Osteoblast (primary cell): ENCODE data around the gene ZNF398. TPM values are rescaled to one million over a fixed set of nuclear protein-coding genes. Genes with fewer than 3 reads are reported as not detected.
A peak's percentile ranks its signal among the peaks of the same experiment; 100 is the strongest.
"Not testable (repeated sequence)": the region's sequence is repeated elsewhere in the genome, so short reads cannot be mapped to it uniquely, and the experiment has no call there.

Experiments
- DNase-seq: peaks from one replicate; pipeline ENCODE4 v3.0.0; 2011; ENCODE audit warnings: low spot score, mixed read lengths; ENCODE audit not compliant: insufficient read length; ENCODE audit errors: missing footprints
- H2AFZ ChIP-seq: 2 replicates; pipeline ENCODE4 v1.6.0; 2011; ENCODE audit warnings: mild to moderate bottlenecking, low read length
- H3K27ac ChIP-seq: 2 replicates; pipeline ENCODE4 v1.5.1; 2011; ENCODE audit warnings: mild to moderate bottlenecking, low read depth, low read length, moderate library complexity
- H3K27me3 ChIP-seq: 2 replicates; pipeline ENCODE4 v1.6.0; 2012; ENCODE audit warnings: mild to moderate bottlenecking, control low read depth, inconsistent platforms, low read length, moderate library complexity; ENCODE audit not compliant: insufficient read depth
- H3K36me3 ChIP-seq: 2 replicates; pipeline ENCODE4 v1.5.1; 2011; ENCODE audit warnings: mild to moderate bottlenecking, low read length, control low read depth, moderate library complexity; ENCODE audit not compliant: insufficient read depth
- H3K4me1 ChIP-seq: 2 replicates; pipeline ENCODE4 v1.5.1; 2011; ENCODE audit warnings: mild to moderate bottlenecking, low read length, control low read depth, moderate library complexity; ENCODE audit not compliant: insufficient read depth
- H3K4me2 ChIP-seq: 2 replicates; pipeline ENCODE4 v1.6.0; 2011; ENCODE audit warnings: mild to moderate bottlenecking, low read length; ENCODE audit not compliant: insufficient read depth
- H3K4me3 ChIP-seq: fragments of 200-600 bp; sonication (generic); 3 replicates; pipeline ENCODE4 v1.5.1; 2012; ENCODE audit warnings: mild to moderate bottlenecking, low read length, inconsistent platforms; ENCODE audit not compliant: insufficient read depth
- H3K79me2 ChIP-seq: 2 replicates; pipeline ENCODE4 v1.6.0; 2012; ENCODE audit warnings: mild to moderate bottlenecking, low read length, control low read depth, inconsistent platforms; ENCODE audit not compliant: insufficient read depth
- H3K9me3 ChIP-seq: 2 replicates; pipeline ENCODE4 v1.5.1; 2011; ENCODE audit warnings: low read depth, low read length, control low read depth
- H4K20me1 ChIP-seq: 2 replicates; pipeline ENCODE4 v1.6.0; 2012; ENCODE audit warnings: mild to moderate bottlenecking, low read length, control low read depth; ENCODE audit not compliant: insufficient read depth
- total RNA-seq: library from RNA; depleted of rRNA; stranded (reverse); fragments of >200 nt; gene quantifications from 2 replicates; pipeline ENCODE4 v1.2.3, GENCODE V29; 2012
- TF ChIP-seq, protein P1 (sequence below): IDR thresholded peaks from 2 replicates; pipeline ENCODE4 v1.5.1; 2011; ENCODE audit warnings: mild to moderate bottlenecking, low read depth, low read length, moderate library complexity; ENCODE audit errors: extremely low read depth

The ZNF398 gene
- total RNA-seq, 1 donor = 15.9 TPM

DNA sequence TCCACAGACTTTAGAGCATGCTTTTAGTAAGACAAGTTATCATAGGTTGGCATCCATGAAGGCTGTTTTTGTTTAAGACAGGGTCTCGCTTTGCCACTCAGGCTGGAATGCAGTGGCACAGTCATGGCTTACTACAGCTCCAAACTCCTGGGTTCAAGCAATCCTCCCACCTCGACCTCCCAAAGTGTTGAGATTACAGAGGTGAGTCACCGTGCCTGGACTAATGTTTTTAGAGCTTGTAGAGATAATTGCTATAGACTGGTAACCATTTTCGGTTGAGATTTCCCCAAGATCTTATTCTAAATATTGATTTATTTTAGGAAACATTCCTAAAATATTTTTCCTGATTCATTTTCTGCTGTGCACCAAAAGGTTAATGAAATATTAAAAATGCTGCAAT is 5.4 kb upstream of the ZNF398 start:
- Histone ChIP-seq H3K9me3 (no peaks in the 10 kb centered on the region), H3K27me3 (no peaks in the 10 kb centered on the region), H3K4me2 (no peak overlapping the region), H2AFZ (no peak overlapping the region), H3K4me3 (no peak overlapping the region), H3K36me3 (no peaks in the 10 kb centered on the region), H4K20me1 (no peaks in the 10 kb centered on the region), H3K27ac (no peak overlapping the region), H3K79me2 (peaks cover under 1% of the 10 kb centered on the region), H3K4me1 (peaks cover 13% of the 10 kb centered on the region)
- DNase-seq = no peak
- TF ChIP-seq, protein P1, sequence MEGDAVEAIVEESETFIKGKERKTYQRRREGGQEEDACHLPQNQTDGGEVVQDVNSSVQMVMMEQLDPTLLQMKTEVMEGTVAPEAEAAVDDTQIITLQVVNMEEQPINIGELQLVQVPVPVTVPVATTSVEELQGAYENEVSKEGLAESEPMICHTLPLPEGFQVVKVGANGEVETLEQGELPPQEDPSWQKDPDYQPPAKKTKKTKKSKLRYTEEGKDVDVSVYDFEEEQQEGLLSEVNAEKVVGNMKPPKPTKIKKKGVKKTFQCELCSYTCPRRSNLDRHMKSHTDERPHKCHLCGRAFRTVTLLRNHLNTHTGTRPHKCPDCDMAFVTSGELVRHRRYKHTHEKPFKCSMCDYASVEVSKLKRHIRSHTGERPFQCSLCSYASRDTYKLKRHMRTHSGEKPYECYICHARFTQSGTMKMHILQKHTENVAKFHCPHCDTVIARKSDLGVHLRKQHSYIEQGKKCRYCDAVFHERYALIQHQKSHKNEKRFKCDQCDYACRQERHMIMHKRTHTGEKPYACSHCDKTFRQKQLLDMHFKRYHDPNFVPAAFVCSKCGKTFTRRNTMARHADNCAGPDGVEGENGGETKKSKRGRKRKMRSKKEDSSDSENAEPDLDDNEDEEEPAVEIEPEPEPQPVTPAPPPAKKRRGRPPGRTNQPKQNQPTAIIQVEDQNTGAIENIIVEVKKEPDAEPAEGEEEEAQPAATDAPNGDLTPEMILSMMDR = no peak

- peaks cover 17% of the 10 kb centered on the region for H3K4me1 ChIP-seq
- H3K27me3 ChIP-seq, H4K20me1 ChIP-seq, DNase-seq, H3K4me3 ChIP-seq, H3K9me3 ChIP-seq, H2AFZ ChIP-seq, H3K27ac ChIP-seq, H3K36me3 ChIP-seq: not testable (repeated sequence)
- peak overlapping the region; percentile 23 for H3K4me2 ChIP-seq
- H3K79me2 ChIP-seq = peaks cover 23% of the 10 kb centered on the region
Observed at GRCh38 chr7:149144436-149144922, 2.8 kb upstream of the ZNF398 start.

- Histone ChIP-seq H3K79me2 (peaks cover 30% of the 10 kb centered on the region), H3K9me3 (no peaks in the 10 kb centered on the region), H3K4me1 (peaks cover 17% of the 10 kb centered on the region), H3K27me3 (no peaks in the 10 kb centered on the region), H2AFZ (no peak overlapping the region), H3K4me2 (peak overlapping the region; percentile 23), H3K27ac (no peak overlapping the region), H3K4me3 (no peak overlapping the region), H3K36me3 (no peaks in the 10 kb centered on the region), H4K20me1 (peaks cover 12% of the 10 kb centered on the region)
- DNase-seq = no peak
- TF ChIP-seq, protein P1 = no peak
Observed at GRCh38 chr7:149145031-149145845, 2.0 kb upstream of the ZNF398 start.

DNA sequence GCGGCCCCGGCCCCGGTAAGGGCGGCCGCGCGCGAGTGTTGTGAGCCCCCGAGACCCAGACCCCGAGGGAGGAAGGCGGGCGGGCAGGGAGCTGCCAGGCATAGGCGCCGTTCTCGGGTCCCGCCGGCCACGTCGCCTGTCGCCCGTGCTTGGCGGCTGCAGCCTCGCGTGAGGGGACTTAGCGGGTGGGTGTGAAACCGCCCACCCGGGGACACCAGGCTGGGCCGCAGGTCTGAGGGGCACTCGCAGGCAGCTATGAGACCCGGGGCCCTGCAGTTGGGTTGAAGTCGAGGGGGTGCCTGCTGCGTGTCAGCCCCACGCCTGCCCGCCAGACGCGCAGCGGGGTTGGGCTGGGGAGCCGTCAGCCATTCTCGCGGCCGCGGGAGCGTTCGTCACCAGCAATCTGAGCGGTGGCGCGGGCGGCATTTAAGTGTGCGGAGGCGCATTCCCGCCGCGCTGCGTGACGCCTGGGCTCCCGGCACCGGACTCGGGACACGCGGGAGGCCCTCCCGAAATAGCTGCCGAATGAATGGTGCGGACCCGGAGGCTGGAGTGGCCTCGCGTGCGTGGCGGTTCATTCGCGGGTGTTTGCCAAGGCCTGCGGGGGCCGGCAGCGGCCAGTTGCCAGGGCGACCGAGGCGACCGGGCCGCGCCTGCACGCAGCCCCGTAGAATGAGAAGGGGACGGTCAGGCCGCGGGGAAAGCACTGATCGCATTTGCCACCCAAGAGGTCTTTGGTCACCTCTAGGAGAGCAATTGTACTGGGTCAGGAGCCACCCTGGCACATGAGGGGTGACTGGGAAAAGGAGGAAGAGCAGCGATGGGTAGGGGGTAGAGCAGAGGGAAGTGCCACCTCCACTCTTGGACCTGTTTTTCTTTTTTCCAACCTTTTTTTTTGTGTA is 750 bp downstream of the ZNF398 start:
- Histone ChIP-seq H3K27ac (peak overlapping the region; percentile 94), H3K36me3 (no peaks in the 10 kb centered on the region), H4K20me1 (peaks cover 18% of the 10 kb centered on the region), H3K4me2 (peak overlapping the region; percentile 99), H3K4me1 (peaks cover 17% of the 10 kb centered on the region), H3K9me3 (no peaks in the 10 kb centered on the region), H2AFZ (peak overlapping the region; percentile 78), H3K79me2 (peaks cover 57% of the 10 kb centered on the region), H3K27me3 (no peaks in the 10 kb centered on the region), H3K4me3 (peak overlapping the region; percentile 96)
- TF ChIP-seq, protein P1 = no peak
- DNase-seq = peak; percentile 96
